Prostate gland (tissue), 2 donors: ENCODE measurements around the gene KIAA1755. TPM values are rescaled to one million over a fixed set of nuclear protein-coding genes. Genes with fewer than 3 reads are reported as not detected.

Source experiments
- DNase-seq: peaks from one replicate; pipeline ENCODE4 v3.0.0-alpha.2; 2019; ENCODE audit warnings: low spot score
- H3K27ac ChIP-seq, 2 donors: fragments of 200-600 bp; sonication (generic); 2 replicates each; pipeline ENCODE4 v1.5.1; 2017 to 2019
- H3K27me3 ChIP-seq: fragments of 200-600 bp; sonication (generic); replicated peaks from 2 replicates; pipeline ENCODE4 v1.5.1; 2019; ENCODE audit not compliant: insufficient read depth
- H3K36me3 ChIP-seq, 2 donors: fragments of 200-600 bp; sonication (generic); 1 replicate in 1 of 2; 2 replicates in 1 of 2; pipeline versions ENCODE4 v1.5.1 to v1.8.1; 2017 to 2019
- H3K4me1 ChIP-seq: fragments of 200-600 bp; sonication (generic); replicated peaks from 2 replicates; pipeline ENCODE4 v1.5.1; 2019
- H3K4me3 ChIP-seq, 2 donors: fragments of 200-600 bp; sonication (generic); 2 replicates each; pipeline ENCODE4 v1.5.1; 2017 to 2019
- H3K9me3 ChIP-seq: fragments of 200-600 bp; sonication (generic); 2 replicates; pipeline ENCODE4 v1.5.1; 2017
- CTCF ChIP-seq, 4 experiments: fragments of 200-600 bp in 2 of 4; fragments of 450-650 bp in 2 of 4; sonication (generic) in 2 of 4; IDR thresholded peaks; 1 replicate in 3 of 4; 2 replicates in 1 of 4; pipeline ENCODE4 v1.5.1; 2016 to 2019; ENCODE audit warnings: antibody characterized with exemption in 4 of 4, mild to moderate bottlenecking in 2 of 4, moderate library complexity in 2 of 4
- POLR2A ChIP-seq: fragments of 450-650 bp; IDR thresholded peaks from one replicate; pipeline ENCODE4 v1.6.1; 2016; ENCODE audit warnings: antibody characterized with exemption, mild to moderate bottlenecking
- POLR2AphosphoS5 ChIP-seq: sonication (generic); formaldehyde crosslinking; IDR thresholded peaks from one replicate; pipeline ENCODE4 v1.6.1; 2017; ENCODE audit warnings: antibody characterized with exemption
- WGBS: methylation state at CpG from one replicate; pipeline ENCODE4 v1.1.5; 2018; 5-methylcytosine and 5-hydroxymethylcytosine counted together
- intact Hi-C: fragments of 100-400 bp; cut with DNase I; formaldehyde crosslinking; loops from one replicate; pipeline ENCODE4 v1.14.2; 2022
- total RNA-seq, 2 donors: library from RNA; depleted of rRNA; stranded (reverse); fragments of >200 nt; gene quantifications; one replicate each; pipeline ENCODE4 v1.1.0, GENCODE V29; 2016

KIAA1755 gene
- total RNA-seq, 2 donors from 2014 or later = 5.0 to 10.8 TPM

- H3K27me3 ChIP-seq = no peaks in the 10 kb centered on the region
- H3K4me3 ChIP-seq = no peak overlapping the region
- no peaks in the 10 kb centered on the region for H3K4me1 ChIP-seq
- no peaks in the 10 kb centered on the region for H3K36me3 ChIP-seq
- WGBS = 85% methylated on average over 9 of the region's 9 CpGs
- intact Hi-C loops = no loop called here
- TF ChIP-seq CTCF (IDR thresholded peaks at IDR 0.05) = no peak
- TF ChIP-seq POLR2AphosphoS5 = no peak
- no peak for TF ChIP-seq POLR2A
- H3K27ac ChIP-seq = no peak overlapping the region
- H3K9me3 ChIP-seq = no peaks in the 10 kb centered on the region
- no peak for DNase-seq
Observed at GRCh38 chr20:38192323-38192885, 68.1 kb downstream of the KIAA1755 start.

- H3K27ac ChIP-seq = peak overlapping the region in 1 of 2 donors; percentile 46
- TF ChIP-seq CTCF (IDR thresholded peaks at IDR 0.05) (no peak), POLR2AphosphoS5 (no peak), POLR2A (no peak)
- 81% methylated on average over 5 of the region's 5 CpGs for WGBS
Observed at GRCh38 chr20:38191654-38192053, 68.9 kb downstream of the KIAA1755 start.

GRCh38 chr20:38190936-38191371 lies 69.6 kb downstream of the KIAA1755 start:
- TF ChIP-seq POLR2A (no peak), POLR2AphosphoS5 (peak; percentile 38), CTCF (IDR thresholded peaks at IDR 0.05) (no peak)
- whole genome bisulfite sequencing = 36% methylated on average over 3 of the region's 3 CpGs
- no peak overlapping the region for H3K4me3 ChIP-seq

More at GRCh38 chr20:38191654-38192053, 68.9 kb downstream of the KIAA1755 start:
- no peaks in the 10 kb centered on the region for H3K4me1 ChIP-seq
- intact Hi-C loops = no loop called here
- DNase-seq = no peak
- H3K4me3 ChIP-seq = no peak overlapping the region
- no peaks in the 10 kb centered on the region for H3K36me3 ChIP-seq
- H3K27me3 ChIP-seq = no peaks in the 10 kb centered on the region
- H3K9me3 ChIP-seq = no peaks in the 10 kb centered on the region

GRCh38 chr20:38190166-38190565 lies 70.4 kb downstream of the KIAA1755 start:
- TF ChIP-seq POLR2AphosphoS5 (no peak), POLR2A (no peak), CTCF (IDR thresholded peaks at IDR 0.05) (no peak)
- Histone ChIP-seq H3K4me1 (no peaks in the 10 kb centered on the region), H3K27me3 (no peaks in the 10 kb centered on the region), H3K27ac (peak overlapping the region in 1 of 2 donors; percentile 46), H3K9me3 (no peaks in the 10 kb centered on the region), H3K36me3 (no peaks in the 10 kb centered on the region), H3K4me3 (no peak overlapping the region)
- no peak for DNase-seq
- 89% methylated on average over 6 of the region's 6 CpGs for WGBS
- intact Hi-C loops = no loop called here

More at GRCh38 chr20:38190936-38191371, 69.6 kb downstream of the KIAA1755 start:
- Histone ChIP-seq H3K36me3 (no peaks in the 10 kb centered on the region), H3K27me3 (no peaks in the 10 kb centered on the region), H3K4me1 (no peaks in the 10 kb centered on the region), H3K9me3 (no peaks in the 10 kb centered on the region), H3K27ac (peak overlapping the region in 1 of 2 donors; percentile 46)
- no peak for DNase-seq
- intact Hi-C loops = no loop called here

GRCh38 chr20:38187517-38187916 lies 73.0 kb downstream of the KIAA1755 start:
- no peak for TF ChIP-seq CTCF (IDR thresholded peaks at IDR 0.05)
- TF ChIP-seq POLR2A = no peak
- TF ChIP-seq POLR2AphosphoS5 = no peak
- Histone ChIP-seq H3K27me3 (no peaks in the 10 kb centered on the region), H3K9me3 (no peaks in the 10 kb centered on the region), H3K4me3 (no peak overlapping the region), H3K36me3 (no peaks in the 10 kb centered on the region), H3K27ac (no peak overlapping the region), H3K4me1 (no peaks in the 10 kb centered on the region)
- DNase-seq = no peak
- intact Hi-C loops = no loop called here
- WGBS = 69% methylated on average over 5 of the region's 5 CpGs
